Epithelial cell of alveolus of lung (primary cell): ENCODE measurements around the gene SPDYE18. TPM values are rescaled to one million over a fixed set of nuclear protein-coding genes. Genes with fewer than 3 reads are reported as not detected.

Experiments
- total RNA-seq: library from RNA; depleted of rRNA; stranded (reverse); fragments of >200 nt; gene quantifications from 2 replicates; pipeline ENCODE4 v1.2.1, GENCODE V29; 2015

The SPDYE18 gene
- not detected in 2 replicates for total RNA-seq

GRCh38 chr7:77062557-77062956 is at the start of gene SPDYE18:
Gene SPDYE18, minus strand, starts transcription at chr7:77062558. Its CDS starts 2,046 bp downstream, at chr7:77060512.

GRCh38 chr7:77032261-77032660 is 30.1 kb downstream of the SPDYE18 start, which contains the start of gene SPDYE17:
Gene SPDYE17, minus strand, starts transcription at chr7:77032361. Its CDS starts 1,791 bp downstream, at chr7:77030570.

Other genes starting within 250 kb of the SPDYE18 start
- not detected in 2 replicates for gene SPDYE17, start 30.2 kb downstream of the SPDYE18 start, total RNA-seq
- 0.24 and 0.26 TPM in 2 replicates for gene CCDC146, start 60.1 kb upstream of the SPDYE18 start, total RNA-seq
- 0.26 and 1.9 TPM in 2 replicates for gene FGL2, start 137.3 kb upstream of the SPDYE18 start, total RNA-seq